HG03457 (cell line): Measurements from ENCODE around the gene SMIM10L2A.
"Not testable (repeated sequence)": the region's sequence is repeated elsewhere in the genome, so short reads cannot be mapped to it uniquely, and the experiment has no call there.

Experiments
- ATAC-seq: cut with Tn5 transposase; IDR thresholded peaks from one replicate; pipeline ENCODE4 v1.9.1; 2021; ENCODE audit warnings: moderate number of reproducible peaks; ENCODE audit not compliant: unreplicated experiment

The SMIM10L2A gene

DNA sequence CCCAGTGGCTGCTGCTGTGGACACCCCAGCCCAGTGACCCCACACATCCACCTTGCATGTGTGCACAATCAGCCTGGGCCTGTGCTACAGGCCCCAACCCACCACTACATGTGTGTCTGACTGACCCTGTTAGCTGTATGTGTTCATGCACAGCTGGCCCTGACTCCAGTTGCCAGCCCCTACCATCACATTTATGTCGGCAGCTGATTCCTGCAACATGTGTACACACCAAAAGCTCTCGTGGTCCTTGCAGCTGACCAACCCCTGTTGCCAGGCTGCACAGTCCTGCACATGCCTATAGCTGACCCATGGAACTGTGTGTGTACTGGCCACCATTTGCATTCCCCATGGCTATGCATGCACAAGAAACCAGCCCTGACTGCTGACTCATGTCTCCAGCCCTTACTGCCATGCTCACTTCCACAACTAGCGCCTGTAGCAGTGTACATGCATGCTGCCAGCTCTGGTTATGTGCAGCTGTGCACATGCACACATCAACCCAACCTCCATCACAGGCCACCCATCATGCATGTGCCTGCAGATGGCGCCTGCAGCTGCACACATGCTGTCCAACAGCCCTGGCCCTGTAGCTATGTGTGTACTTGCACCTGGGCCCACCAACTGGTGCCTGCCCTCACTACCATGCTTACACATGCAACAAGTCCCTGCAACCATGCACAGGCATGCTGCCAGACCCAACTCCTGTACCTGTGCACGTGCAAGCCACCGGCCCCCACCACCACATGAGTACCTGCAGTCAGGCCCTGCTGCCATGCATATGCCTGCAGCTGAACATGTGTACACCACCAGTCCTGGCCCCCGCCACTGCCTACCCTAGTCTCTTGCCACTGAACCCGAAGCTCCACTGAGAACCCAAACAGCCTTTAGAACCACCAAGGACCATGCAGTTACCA, 28.1 kb downstream of the SMIM10L2A start:
- ATAC-seq = no peak

DNA sequence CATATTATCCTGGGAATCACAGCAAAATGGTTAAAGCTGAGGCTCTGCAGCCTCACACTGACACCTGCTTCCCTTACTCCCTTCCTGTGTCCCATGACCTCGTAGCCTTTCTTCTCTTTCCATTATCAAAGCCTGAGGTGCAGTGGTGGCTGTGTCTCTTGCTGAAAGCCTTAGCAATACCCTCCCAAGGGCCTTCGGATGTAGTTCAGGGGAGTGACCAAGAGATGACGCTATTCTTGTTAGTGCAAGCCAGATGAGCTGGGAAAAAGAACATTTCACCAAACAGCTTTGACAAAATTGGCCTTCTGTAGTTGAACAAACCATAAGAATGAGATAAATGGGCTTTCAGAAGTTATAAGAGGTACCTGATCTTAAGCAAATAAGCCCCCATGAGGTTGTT, 31.6 kb downstream of the SMIM10L2A start:
- no peak for ATAC-seq

DNA sequence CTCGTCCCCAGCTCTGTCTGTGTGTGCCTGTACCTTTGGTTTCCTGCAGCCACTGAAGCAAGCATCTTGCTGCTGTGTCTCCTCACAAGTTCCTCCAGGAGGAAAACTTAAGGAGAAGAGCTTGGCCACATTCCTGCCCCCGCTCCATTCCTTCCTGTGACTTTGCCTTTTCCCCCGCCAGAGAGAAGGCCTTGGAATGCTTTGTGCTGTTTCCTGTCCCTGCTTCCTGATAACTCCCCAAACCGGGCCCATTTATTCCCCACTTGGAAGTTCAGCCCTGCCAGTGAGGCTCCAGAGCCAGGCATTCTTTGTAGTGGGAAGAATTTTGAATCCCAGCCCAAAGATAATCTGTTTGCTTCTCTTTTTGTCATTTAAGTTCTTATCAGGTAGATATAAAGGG, 33.1 kb downstream of the SMIM10L2A start:
- ATAC-seq = no peak

DNA sequence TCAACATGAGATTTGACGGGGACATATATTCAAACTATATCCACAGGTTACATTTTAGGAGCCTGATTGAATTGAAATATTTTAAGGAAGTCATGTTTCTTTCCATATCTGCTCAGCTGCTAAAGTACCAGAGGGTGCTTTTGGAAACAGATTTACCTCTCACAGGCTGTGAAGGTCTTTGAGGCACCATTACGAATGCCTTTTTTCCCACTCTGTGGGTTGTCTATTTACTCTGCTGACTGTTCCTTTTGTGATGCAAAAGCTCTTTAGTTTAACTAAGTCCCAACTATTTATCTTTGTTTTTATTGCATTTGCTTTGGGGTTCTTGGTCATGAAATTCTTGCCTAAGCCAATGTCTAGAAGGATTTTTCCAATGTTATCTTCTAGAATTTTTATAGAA, 40.0 kb downstream of the SMIM10L2A start:
- ATAC-seq = not testable (repeated sequence)

DNA sequence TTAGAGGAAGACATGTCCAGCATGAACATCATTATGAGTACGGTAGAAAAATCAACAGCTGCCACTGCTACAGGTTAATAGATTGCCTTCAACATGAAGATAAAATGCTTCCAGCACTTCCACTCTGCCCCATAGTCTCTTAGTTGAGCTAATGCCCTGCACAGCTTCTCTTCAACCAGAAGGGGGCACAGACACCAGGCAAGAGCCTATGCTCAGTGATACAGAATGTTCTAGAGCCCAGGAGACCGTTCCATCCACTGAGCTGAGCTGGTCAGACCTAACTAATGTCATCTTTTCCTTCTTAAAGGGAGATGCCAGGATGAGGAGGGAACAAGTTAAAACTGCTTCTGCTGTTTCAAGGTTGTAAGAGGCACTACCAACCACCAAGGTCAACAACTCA, 42.2 kb downstream of the SMIM10L2A start:
- no peak for ATAC-seq

DNA sequence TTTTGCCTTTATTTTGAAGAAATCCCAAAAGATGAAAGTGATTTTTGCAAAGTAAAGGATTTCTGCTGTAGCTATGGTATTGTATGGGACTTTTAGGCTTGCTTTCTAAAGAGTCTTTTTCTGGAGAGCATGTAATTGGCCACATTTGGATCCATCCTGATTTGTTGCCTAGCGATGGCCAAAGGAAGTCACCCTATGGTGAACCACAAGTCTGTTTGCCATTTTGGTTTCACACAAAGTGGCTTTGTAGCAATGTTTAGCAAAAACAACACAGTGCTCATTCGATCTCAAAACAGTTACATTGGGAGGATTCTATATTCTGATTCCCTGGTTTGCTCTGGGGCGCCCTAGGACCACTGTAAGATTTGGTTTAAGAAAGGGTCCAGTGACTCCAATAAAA, 54.6 kb downstream of the SMIM10L2A start:
- ATAC-seq = no peak

DNA sequence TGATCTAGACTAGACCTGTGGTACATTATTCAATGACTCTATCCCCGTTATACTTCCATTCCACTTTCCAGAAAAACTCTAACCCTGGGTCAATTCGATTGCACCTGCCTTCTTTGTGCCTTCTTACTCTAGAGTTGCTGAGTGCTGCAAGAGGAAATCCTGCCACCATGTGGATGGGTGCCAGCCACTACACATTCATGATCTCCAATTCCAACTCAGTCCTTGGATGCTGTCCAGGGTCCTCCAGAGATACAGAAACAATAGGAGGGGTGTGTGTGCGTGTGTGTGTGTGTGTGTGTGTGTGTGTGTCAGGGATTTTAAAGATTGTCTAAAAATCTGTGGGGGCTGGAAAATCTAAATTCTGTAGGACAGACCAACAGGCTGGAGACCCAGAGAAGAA, 55.8 kb downstream of the SMIM10L2A start:
- no peak for ATAC-seq
